Cardiac muscle cell (in vitro differentiated cells and primary cell): ENCODE data around the gene ADORA2B. TPM values are rescaled to one million over a fixed set of nuclear protein-coding genes. Genes with fewer than 3 reads are reported as not detected.

Experiments
- DNase-seq, 2 donors: peaks; one replicate each; pipeline versions ENCODE4 v3.0.0 to v3.0.0-alpha.2; 2010 to 2017; ENCODE audit warnings: low read depth in 1 of 2, low spot score in 1 of 2
- H3K27ac ChIP-seq: fragments of 200-600 bp; sonication (generic); 2 replicates; pipeline ENCODE4 v1.5.1; 2016
- H3K27me3 ChIP-seq: fragments of 200-600 bp; sonication (generic); 2 replicates; pipeline ENCODE4 v1.6.0; 2016; ENCODE audit warnings: control low read depth
- H3K36me3 ChIP-seq: fragments of 200-600 bp; sonication (generic); 2 replicates; pipeline ENCODE4 v1.5.1; 2016; ENCODE audit warnings: control low read depth
- H3K4me1 ChIP-seq: fragments of 200-600 bp; sonication (generic); 2 replicates; pipeline ENCODE4 v1.8.1; 2017; ENCODE audit warnings: low read depth, mild to moderate bottlenecking, mixed run types
- H3K4me3 ChIP-seq: fragments of 200-600 bp; sonication (generic); 2 replicates; pipeline ENCODE4 v1.5.1; 2016; ENCODE audit warnings: mild to moderate bottlenecking
- H3K9me3 ChIP-seq: fragments of 200-600 bp; sonication (generic); 2 replicates; pipeline ENCODE4 v1.5.1; 2017; ENCODE audit warnings: low read depth, mild to moderate bottlenecking, control low read depth
- polyA plus RNA-seq: library from polyadenylated mRNA; unstranded; fragments of >200 nt; fragmentation: Nextera tagmentation; extraction: Ambion mirVana; gene quantifications from 2 replicates; pipeline ENCODE4 v1.2.1, GENCODE V29; 2016
- total RNA-seq: library from RNA; depleted of rRNA; stranded (reverse); fragments of >200 nt; gene quantifications from 2 replicates; pipeline ENCODE4 v1.2.3, GENCODE V29; 2016
- TF ChIP-seq, protein P1 (sequence below): IDR thresholded peaks from 2 replicates; pipeline ENCODE4 v1.5.1; 2012; ENCODE audit warnings: low read depth, mild to moderate bottlenecking, low read length

Gene ADORA2B
- total and polyA plus RNA-seq, 2 experiments from 2014 or later: 10.5 to 11.6 TPM

DNA sequence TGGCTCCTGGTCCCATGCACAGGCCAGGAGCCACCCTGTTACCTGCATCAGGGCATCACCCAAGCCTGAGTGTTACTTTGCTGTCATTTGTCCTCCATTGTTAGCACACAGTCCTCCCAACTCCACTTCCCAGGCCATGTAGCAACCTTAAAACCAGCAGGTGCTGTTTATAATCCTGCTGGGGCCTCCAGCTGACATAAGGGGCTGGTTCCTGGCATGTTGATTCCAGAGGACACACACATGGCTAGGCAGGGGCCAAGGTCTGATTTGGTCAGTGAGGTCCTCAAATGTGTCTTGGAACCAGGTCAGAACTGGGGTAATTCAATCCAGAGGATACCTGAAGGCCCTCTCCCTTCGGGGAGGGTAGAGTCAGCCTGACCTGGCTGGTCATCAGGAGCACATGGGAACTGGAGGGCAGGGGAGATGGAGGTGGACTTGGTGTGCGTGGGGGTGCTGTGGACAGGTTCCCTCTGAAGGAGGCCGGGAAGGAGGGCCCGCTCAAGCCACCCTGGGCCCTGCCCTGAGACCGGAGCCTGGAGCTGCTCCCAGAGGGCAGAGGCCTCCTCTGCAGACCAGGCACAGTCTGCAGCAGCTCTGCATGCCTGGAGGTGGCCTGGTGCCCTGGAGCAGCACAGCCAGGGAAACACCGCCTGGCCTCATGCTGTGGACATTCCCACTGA is 6.6 kb downstream of the ADORA2B start:
- Histone ChIP-seq H3K4me3 (no peak overlapping the region), H3K27ac (no peak overlapping the region), H3K9me3 (no peaks in the 10 kb centered on the region), H3K36me3 (no peaks in the 10 kb centered on the region), H3K27me3 (peaks cover 6% of the 10 kb centered on the region), H3K4me1 (no peaks in the 10 kb centered on the region)
- DNase-seq: no peak
- TF ChIP-seq, protein P1, sequence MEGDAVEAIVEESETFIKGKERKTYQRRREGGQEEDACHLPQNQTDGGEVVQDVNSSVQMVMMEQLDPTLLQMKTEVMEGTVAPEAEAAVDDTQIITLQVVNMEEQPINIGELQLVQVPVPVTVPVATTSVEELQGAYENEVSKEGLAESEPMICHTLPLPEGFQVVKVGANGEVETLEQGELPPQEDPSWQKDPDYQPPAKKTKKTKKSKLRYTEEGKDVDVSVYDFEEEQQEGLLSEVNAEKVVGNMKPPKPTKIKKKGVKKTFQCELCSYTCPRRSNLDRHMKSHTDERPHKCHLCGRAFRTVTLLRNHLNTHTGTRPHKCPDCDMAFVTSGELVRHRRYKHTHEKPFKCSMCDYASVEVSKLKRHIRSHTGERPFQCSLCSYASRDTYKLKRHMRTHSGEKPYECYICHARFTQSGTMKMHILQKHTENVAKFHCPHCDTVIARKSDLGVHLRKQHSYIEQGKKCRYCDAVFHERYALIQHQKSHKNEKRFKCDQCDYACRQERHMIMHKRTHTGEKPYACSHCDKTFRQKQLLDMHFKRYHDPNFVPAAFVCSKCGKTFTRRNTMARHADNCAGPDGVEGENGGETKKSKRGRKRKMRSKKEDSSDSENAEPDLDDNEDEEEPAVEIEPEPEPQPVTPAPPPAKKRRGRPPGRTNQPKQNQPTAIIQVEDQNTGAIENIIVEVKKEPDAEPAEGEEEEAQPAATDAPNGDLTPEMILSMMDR: no peak

DNA sequence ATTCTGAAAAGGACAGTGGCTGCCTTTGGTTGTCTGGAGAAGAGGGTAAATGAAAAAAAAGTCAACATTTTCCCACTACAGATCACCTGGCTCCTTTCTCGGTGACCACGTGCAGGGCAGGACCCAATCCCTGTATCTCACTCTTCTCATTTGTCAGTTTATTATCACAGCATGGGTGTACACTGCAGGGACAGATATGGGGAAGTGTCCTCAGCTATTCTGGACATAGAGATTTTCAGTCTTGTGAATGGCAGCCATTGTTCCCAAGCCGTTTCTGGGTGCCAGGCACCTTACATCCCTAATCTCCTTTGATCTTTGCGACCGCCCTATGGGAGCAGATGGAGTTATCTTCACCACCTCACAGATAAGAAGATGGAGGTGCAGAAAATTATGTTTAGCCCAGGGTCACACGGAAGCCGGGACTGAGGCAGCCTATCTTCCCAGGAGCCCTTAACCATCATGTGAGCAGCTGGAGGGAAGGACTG is 7.2 kb downstream of the ADORA2B start:
- no peaks in the 10 kb centered on the region for H3K4me1 ChIP-seq
- H3K27me3 ChIP-seq: peaks cover 3% of the 10 kb centered on the region
- no peak overlapping the region for H3K27ac ChIP-seq
- no peak overlapping the region for H3K4me3 ChIP-seq
- TF ChIP-seq, protein P1: no peak
- no peaks in the 10 kb centered on the region for H3K9me3 ChIP-seq
- no peak for DNase-seq
- H3K36me3 ChIP-seq: no peaks in the 10 kb centered on the region

DNA sequence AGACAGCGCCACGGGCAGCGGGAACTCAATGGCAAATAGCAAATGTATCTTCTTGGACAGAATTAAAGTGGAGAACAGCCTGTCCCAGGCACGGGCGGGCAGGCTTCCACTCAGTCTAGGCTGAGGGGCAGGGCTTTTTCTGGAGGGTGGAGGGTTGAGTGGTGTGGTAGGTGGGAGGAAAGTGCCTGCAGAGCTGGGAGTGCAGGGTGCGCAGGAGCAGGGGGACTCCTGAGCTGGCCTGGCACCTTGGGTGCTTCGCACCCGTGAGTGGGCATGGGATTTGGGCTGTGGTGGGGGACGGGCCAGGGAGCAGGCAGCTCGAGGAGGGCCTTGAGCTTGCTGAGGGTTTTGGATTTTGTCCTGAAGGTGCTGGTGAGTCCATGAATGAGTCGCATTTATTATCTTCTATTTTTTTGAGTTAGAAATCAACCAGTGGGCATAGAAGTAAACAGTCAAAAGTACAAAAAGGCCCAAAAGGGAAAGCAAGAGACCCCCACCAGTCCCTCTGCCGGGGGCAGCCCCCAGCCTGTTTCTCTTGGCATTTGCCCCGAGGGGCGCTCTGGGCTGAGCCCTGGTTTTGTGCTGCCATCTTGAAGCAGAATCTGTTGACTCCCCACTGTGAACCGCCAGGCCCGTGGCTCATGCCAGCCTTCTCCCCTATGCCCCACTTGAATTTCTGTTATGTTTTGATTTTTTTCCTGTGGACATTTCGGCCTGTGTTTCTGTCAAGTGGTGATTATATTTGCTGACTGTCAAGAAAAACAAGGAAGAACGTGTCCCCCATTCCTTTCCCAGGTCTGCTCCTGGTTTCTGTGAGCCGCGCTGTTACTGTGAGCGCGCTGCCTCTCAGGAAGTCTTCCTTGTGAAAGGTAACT is 8.2 kb downstream of the ADORA2B start:
- no peak overlapping the region for H3K4me3 ChIP-seq
- H3K27ac ChIP-seq: no peak overlapping the region
- H3K27me3 ChIP-seq: no peaks in the 10 kb centered on the region
- no peaks in the 10 kb centered on the region for H3K9me3 ChIP-seq
- TF ChIP-seq, protein P1: no peak
- DNase-seq: no peak
- H3K36me3 ChIP-seq: no peaks in the 10 kb centered on the region
- H3K4me1 ChIP-seq: no peaks in the 10 kb centered on the region

DNA sequence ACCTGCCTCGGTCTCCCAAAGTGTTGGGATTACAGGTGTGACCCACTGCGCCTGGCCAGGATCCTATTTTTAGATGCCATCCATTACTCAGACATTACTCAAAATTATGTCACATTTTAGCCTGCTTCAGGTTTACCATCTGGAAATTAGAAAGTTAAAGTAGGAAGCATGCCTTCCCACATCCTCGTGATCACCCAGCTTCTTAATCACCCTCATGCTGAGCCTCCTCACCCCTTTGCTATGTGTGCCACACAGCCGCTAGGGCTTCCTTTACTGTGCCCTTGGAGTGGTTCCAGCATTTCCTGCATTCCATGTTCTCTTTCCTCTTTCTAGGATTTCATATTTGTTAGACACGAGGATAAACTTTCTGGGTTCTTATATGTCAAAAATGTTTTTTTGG is 9.3 kb downstream of the ADORA2B start:
- Histone ChIP-seq H3K4me1 (no peaks in the 10 kb centered on the region), H3K36me3 (no peaks in the 10 kb centered on the region), H3K9me3 (no peaks in the 10 kb centered on the region), H3K27me3 (no peaks in the 10 kb centered on the region), H3K27ac (no peak overlapping the region), H3K4me3 (no peak overlapping the region)
- peak in 1 of 2 donors; percentile 83 for DNase-seq
- TF ChIP-seq, protein P1: no peak

DNA sequence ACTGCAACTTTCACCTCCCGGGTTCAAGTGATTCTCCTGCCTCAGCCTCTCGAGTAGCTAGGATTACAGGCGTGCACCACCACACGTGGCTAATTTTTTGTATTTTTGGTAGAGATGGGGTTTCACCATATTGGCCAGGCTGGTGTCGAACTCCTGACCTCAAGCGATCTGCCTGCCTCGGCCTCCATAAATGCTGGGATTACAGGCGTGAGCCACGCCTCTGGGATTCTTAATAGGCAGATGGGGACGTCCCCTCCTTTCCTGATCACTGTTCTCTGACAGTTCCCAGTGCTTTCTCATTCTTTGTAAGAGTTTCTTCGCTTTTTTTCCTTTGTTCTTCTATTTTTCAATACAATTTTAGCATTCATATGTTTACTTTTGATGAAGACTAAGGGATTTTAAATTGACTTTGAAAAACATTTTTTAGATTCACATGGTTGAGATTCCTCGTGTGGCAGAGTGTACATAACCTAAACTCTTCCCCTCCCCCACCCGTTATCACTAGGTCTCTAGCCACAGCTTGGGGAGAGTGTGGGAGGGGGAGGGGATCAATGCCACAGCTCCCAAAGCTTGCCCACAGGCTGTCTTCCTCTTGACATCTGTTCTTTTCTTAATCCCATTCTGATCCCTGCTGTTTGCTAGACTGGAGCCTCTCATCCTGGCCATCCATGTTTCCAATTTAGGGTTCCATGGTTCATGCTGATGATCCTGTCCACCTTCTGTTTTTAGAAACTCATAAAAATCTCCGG is 11.0 kb downstream of the ADORA2B start:
- Histone ChIP-seq H3K9me3 (no peaks in the 10 kb centered on the region), H3K27me3 (no peaks in the 10 kb centered on the region), H3K4me1 (no peaks in the 10 kb centered on the region), H3K36me3 (no peaks in the 10 kb centered on the region), H3K4me3 (no peak overlapping the region), H3K27ac (no peak overlapping the region)
- TF ChIP-seq, protein P1: no peak
- DNase-seq: peak in 1 of 2 donors; percentile 52
